ENCODE results near the gene PCDH9.

Gene PCDH9

DNA sequence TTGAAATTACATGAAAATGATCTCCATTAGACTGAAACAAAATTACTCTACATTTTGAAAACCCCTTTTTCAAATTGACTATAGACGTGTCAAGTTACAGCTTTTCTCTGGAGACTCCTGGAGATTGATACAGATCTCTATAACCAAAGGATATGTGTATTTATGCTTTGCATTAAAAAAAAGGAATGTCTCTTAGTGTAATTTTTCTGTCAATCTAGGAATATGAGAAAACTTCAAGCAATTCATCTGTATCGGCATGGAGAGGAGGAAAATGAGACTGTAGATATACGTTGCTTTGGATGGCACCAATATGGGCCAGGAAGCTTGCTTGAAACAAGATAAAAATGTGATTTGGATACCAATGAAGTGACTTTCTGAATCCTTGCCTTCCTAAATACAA, 286.6 kb downstream of the PCDH9 start:
- no peaks in the 10 kb centered on the region for H3K36me3 ChIP-seq (ENCODE audit: control insufficient read depth, insufficient read depth, low read length)
- no peaks in the 10 kb centered on the region for H3K4me1 ChIP-seq (ENCODE audit: control insufficient read depth, insufficient read depth, low read length)
- H3K27me3 ChIP-seq (ENCODE audit: control insufficient read depth, insufficient read depth, low read length, poor library complexity, severe bottlenecking) = no peaks in the 10 kb centered on the region
- no peak overlapping the region for H3K4me3 ChIP-seq (ENCODE audit: insufficient read depth, low read depth, low read length)
- no peak overlapping the region for H3K27ac ChIP-seq (ENCODE audit: insufficient read depth, low read depth, low read length, poor library complexity, severe bottlenecking)
- H3K9me3 ChIP-seq (ENCODE audit: control insufficient read depth, low read length) = no peaks in the 10 kb centered on the region
- 94 to 98% methylated on average over 3 of the region's 3 CpGs for WGBS, 2 experiments

GRCh38 chr13:66940113-66940512, 290.0 kb downstream of the PCDH9 start:
- WGBS, 2 experiments = 91 to 93% methylated on average over 3 to 4 of the region's 4 CpGs
- no peak overlapping the region for H3K27ac ChIP-seq (ENCODE audit: insufficient read depth, low read depth, low read length, poor library complexity, severe bottlenecking)
- no peaks in the 10 kb centered on the region for H3K9me3 ChIP-seq (ENCODE audit: control insufficient read depth, low read length)
- H3K27me3 ChIP-seq (ENCODE audit: control insufficient read depth, insufficient read depth, low read length, poor library complexity, severe bottlenecking) = no peaks in the 10 kb centered on the region
- H3K4me3 ChIP-seq (ENCODE audit: insufficient read depth, low read depth, low read length) = no peak overlapping the region
- H3K36me3 ChIP-seq (ENCODE audit: control insufficient read depth, insufficient read depth, low read length) = no peaks in the 10 kb centered on the region
- no peaks in the 10 kb centered on the region for H3K4me1 ChIP-seq (ENCODE audit: control insufficient read depth, insufficient read depth, low read length)

- Histone ChIP-seq H3K27me3 (ENCODE audit: control insufficient read depth, insufficient read depth, low read length, poor library complexity, severe bottlenecking) (no peaks in the 10 kb centered on the region), H3K4me3 (ENCODE audit: insufficient read depth, low read depth, low read length) (no peak overlapping the region), H3K9me3 (ENCODE audit: control insufficient read depth, low read length) (no peaks in the 10 kb centered on the region), H3K27ac (ENCODE audit: insufficient read depth, low read depth, low read length, poor library complexity, severe bottlenecking) (no peak overlapping the region), H3K36me3 (ENCODE audit: control insufficient read depth, insufficient read depth, low read length) (no peaks in the 10 kb centered on the region), H3K4me1 (ENCODE audit: control insufficient read depth, insufficient read depth, low read length) (no peaks in the 10 kb centered on the region)
- WGBS, 2 experiments = 96% methylated on average over 5 of the region's 5 CpGs
Measured at GRCh38 chr13:66937423-66937822, 292.7 kb downstream of the PCDH9 start.

GRCh38 chr13:66933994-66934393, 296.1 kb downstream of the PCDH9 start:
- H3K9me3 ChIP-seq (ENCODE audit: control insufficient read depth, low read length) = no peaks in the 10 kb centered on the region
- no peak overlapping the region for H3K4me3 ChIP-seq (ENCODE audit: insufficient read depth, low read depth, low read length)
- no peaks in the 10 kb centered on the region for H3K36me3 ChIP-seq (ENCODE audit: control insufficient read depth, insufficient read depth, low read length)
- H3K4me1 ChIP-seq (ENCODE audit: control insufficient read depth, insufficient read depth, low read length) = no peaks in the 10 kb centered on the region
- 93 to 97% methylated on average over 7 of the region's 7 CpGs for WGBS, 2 experiments
- H3K27ac ChIP-seq (ENCODE audit: insufficient read depth, low read depth, low read length, poor library complexity, severe bottlenecking) = no peak overlapping the region
- H3K27me3 ChIP-seq (ENCODE audit: control insufficient read depth, insufficient read depth, low read length, poor library complexity, severe bottlenecking) = no peaks in the 10 kb centered on the region

DNA sequence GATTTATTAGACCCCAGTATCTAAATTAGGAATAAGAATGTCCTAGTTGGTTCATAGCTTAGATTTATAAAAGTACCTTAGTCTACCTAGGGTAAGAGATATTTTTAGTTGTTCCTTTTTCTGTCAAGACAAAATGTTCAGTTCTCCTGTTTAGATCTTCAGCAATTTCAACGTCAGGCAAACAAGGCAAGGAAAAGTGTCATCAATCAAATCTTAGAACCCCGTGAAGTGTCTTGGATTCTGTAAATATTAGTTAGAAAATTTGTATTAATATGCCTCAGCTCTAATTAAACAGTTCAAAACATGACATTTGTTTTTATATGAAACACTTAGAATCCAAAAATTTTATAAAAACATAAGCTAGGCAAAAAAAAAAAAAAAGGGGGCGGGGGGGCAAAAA, 296.6 kb downstream of the PCDH9 start:
- no peaks in the 10 kb centered on the region for H3K4me1 ChIP-seq (ENCODE audit: control insufficient read depth, insufficient read depth, low read length)
- H3K36me3 ChIP-seq (ENCODE audit: control insufficient read depth, insufficient read depth, low read length) = no peaks in the 10 kb centered on the region
- no peak overlapping the region for H3K27ac ChIP-seq (ENCODE audit: insufficient read depth, low read depth, low read length, poor library complexity, severe bottlenecking)
- H3K4me3 ChIP-seq (ENCODE audit: insufficient read depth, low read depth, low read length) = no peak overlapping the region
- H3K9me3 ChIP-seq (ENCODE audit: control insufficient read depth, low read length) = no peaks in the 10 kb centered on the region
- WGBS, 2 experiments = 86 to 100% methylated on average over 1 to 3 of the region's 3 CpGs
- no peaks in the 10 kb centered on the region for H3K27me3 ChIP-seq (ENCODE audit: control insufficient read depth, insufficient read depth, low read length, poor library complexity, severe bottlenecking)

DNA sequence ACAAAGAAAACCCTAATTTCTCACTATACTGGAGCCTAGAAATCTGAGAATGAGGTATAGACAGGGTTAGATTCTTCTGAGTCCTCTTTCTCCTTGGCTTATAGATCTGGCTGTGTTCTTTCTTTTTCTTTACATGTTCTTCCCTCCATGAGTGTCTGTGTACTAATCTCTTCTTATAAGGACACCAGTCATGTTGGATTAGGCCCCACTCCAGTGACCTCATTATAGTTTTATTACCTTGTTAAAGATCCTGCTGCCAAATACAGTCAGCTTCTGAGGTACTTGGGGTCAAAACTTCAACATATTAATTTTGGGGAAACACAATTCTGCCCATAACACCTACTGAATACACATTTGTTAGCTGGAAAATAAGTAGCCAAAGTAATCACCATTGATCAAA, 302.6 kb downstream of the PCDH9 start:
- no peaks in the 10 kb centered on the region for H3K9me3 ChIP-seq (ENCODE audit: control insufficient read depth, low read length)
- H3K4me1 ChIP-seq (ENCODE audit: control insufficient read depth, insufficient read depth, low read length) = no peaks in the 10 kb centered on the region
- H3K27ac ChIP-seq (ENCODE audit: insufficient read depth, low read depth, low read length, poor library complexity, severe bottlenecking) = no peak overlapping the region
- no peaks in the 10 kb centered on the region for H3K36me3 ChIP-seq (ENCODE audit: control insufficient read depth, insufficient read depth, low read length)
- no peak overlapping the region for H3K4me3 ChIP-seq (ENCODE audit: insufficient read depth, low read depth, low read length)
- no peaks in the 10 kb centered on the region for H3K27me3 ChIP-seq (ENCODE audit: control insufficient read depth, insufficient read depth, low read length, poor library complexity, severe bottlenecking)

GRCh38 chr13:66926851-66927524, 303.1 kb downstream of the PCDH9 start:
- H3K36me3 ChIP-seq (ENCODE audit: control insufficient read depth, insufficient read depth, low read length) = no peaks in the 10 kb centered on the region
- 90 to 94% methylated on average over 6 of the region's 6 CpGs for WGBS, 2 experiments
- H3K4me1 ChIP-seq (ENCODE audit: control insufficient read depth, insufficient read depth, low read length) = no peaks in the 10 kb centered on the region
- no peak overlapping the region for H3K27ac ChIP-seq (ENCODE audit: insufficient read depth, low read depth, low read length, poor library complexity, severe bottlenecking)
- H3K4me3 ChIP-seq (ENCODE audit: insufficient read depth, low read depth, low read length) = no peak overlapping the region
- no peaks in the 10 kb centered on the region for H3K27me3 ChIP-seq (ENCODE audit: control insufficient read depth, insufficient read depth, low read length, poor library complexity, severe bottlenecking)
- H3K9me3 ChIP-seq (ENCODE audit: control insufficient read depth, low read length) = no peaks in the 10 kb centered on the region

DNA sequence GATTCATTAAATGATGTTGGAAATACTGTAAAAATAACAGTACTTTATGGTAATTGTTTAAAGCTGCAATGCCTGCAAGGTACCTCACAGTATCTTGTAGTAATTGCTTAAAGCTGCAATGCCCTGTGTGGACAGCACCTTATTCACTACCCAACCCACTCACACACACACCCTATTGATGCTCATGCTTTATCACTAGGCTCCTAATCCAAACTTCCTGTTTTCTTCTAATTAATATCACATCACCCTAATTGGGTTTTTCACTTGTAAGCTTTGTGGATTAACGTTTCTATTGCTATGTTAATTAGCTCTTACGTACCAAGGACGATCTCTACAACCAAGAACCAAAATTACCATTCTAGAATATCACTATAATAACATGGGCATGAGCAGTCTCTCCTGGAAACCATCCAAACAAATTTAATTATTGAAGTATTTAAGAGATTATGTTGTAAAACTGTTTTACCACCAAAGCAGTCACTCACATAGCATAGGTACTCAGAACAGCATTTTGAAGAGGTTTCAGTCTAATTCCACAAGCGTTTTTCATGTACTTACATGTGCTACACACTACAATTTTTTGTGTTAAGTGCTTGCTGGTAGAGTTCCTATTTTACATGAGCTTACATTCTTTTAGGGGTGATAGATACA, 303.8 kb downstream of the PCDH9 start:
- Histone ChIP-seq H3K4me1 (ENCODE audit: control insufficient read depth, insufficient read depth, low read length) (no peaks in the 10 kb centered on the region), H3K27ac (ENCODE audit: insufficient read depth, low read depth, low read length, poor library complexity, severe bottlenecking) (no peak overlapping the region), H3K27me3 (ENCODE audit: control insufficient read depth, insufficient read depth, low read length, poor library complexity, severe bottlenecking) (no peaks in the 10 kb centered on the region), H3K4me3 (ENCODE audit: insufficient read depth, low read depth, low read length) (no peak overlapping the region), H3K36me3 (ENCODE audit: control insufficient read depth, insufficient read depth, low read length) (no peaks in the 10 kb centered on the region), H3K9me3 (ENCODE audit: control insufficient read depth, low read length) (no peaks in the 10 kb centered on the region)
- WGBS, 2 experiments = 54 to 63% methylated on average over 3 to 4 of the region's 4 CpGs

DNA sequence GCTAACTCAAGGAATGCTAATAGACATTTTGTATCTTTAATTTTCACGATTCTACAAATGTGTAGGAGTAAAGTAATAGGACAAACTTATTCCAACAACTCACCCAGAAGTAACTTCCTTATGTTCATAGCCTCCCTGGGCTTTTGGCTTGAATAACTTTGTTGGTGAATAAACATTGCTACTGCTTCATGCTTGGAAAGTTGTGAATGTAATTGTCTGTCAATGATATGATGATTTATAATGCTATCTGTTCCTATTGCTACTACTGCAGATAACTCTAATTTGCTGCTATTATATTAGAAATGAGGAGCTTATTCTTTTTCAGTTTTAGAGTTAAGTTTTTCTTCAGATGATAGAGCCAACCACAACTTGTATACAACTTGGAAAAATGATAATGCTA, 307.7 kb downstream of the PCDH9 start:
- WGBS, 2 experiments = no CpG with 5 or more reads among the region's 1 CpG
- Histone ChIP-seq H3K27ac (ENCODE audit: insufficient read depth, low read depth, low read length, poor library complexity, severe bottlenecking) (no peak overlapping the region), H3K36me3 (ENCODE audit: control insufficient read depth, insufficient read depth, low read length) (no peaks in the 10 kb centered on the region), H3K27me3 (ENCODE audit: control insufficient read depth, insufficient read depth, low read length, poor library complexity, severe bottlenecking) (no peaks in the 10 kb centered on the region), H3K9me3 (ENCODE audit: control insufficient read depth, low read length) (no peaks in the 10 kb centered on the region), H3K4me3 (ENCODE audit: insufficient read depth, low read depth, low read length) (no peak overlapping the region), H3K4me1 (ENCODE audit: control insufficient read depth, insufficient read depth, low read length) (no peaks in the 10 kb centered on the region)

GRCh38 chr13:66921437-66921836, 308.7 kb downstream of the PCDH9 start:
- H3K27me3 ChIP-seq (ENCODE audit: control insufficient read depth, insufficient read depth, low read length, poor library complexity, severe bottlenecking) = no peaks in the 10 kb centered on the region
- no peaks in the 10 kb centered on the region for H3K36me3 ChIP-seq (ENCODE audit: control insufficient read depth, insufficient read depth, low read length)
- no peak overlapping the region for H3K27ac ChIP-seq (ENCODE audit: insufficient read depth, low read depth, low read length, poor library complexity, severe bottlenecking)
- WGBS, 2 experiments = 91 to 92% methylated on average over 4 to 5 of the region's 5 CpGs
- H3K9me3 ChIP-seq (ENCODE audit: control insufficient read depth, low read length) = no peaks in the 10 kb centered on the region
- H3K4me1 ChIP-seq (ENCODE audit: control insufficient read depth, insufficient read depth, low read length) = no peaks in the 10 kb centered on the region
- no peak overlapping the region for H3K4me3 ChIP-seq (ENCODE audit: insufficient read depth, low read depth, low read length)

All from ectodermal cell (in vitro differentiated cells).